WI38 (cell line): ENCODE data around the gene SPARCL1.

Experiments
- H3K4me3 ChIP-seq: 2 replicates; pipeline ENCODE4 v1.5.1; 2011; ENCODE audit warnings: low read depth, mild to moderate bottlenecking, control low read depth, low read length
- CTCF ChIP-seq: IDR thresholded peaks from 2 replicates; pipeline ENCODE4 v1.5.1; 2012; ENCODE audit warnings: low read depth, mild to moderate bottlenecking, control low read depth, low read length

SPARCL1 gene

GRCh38 chr4:87565746-87566145 lies 36.6 kb upstream of the SPARCL1 start:
- no peak for TF ChIP-seq CTCF
- no peak overlapping the region for H3K4me3 ChIP-seq

- no peak overlapping the region for H3K4me3 ChIP-seq
- no peak for TF ChIP-seq CTCF
Observed at GRCh38 chr4:87560802-87561201, 31.6 kb upstream of the SPARCL1 start.

- no peak overlapping the region for H3K4me3 ChIP-seq
- TF ChIP-seq CTCF, result no peak
Observed at GRCh38 chr4:87559090-87559837, 30.1 kb upstream of the SPARCL1 start.

- H3K4me3 ChIP-seq, result no peak overlapping the region
Observed at GRCh38 chr4:87557348-87557747, 28.2 kb upstream of the SPARCL1 start.

GRCh38 chr4:87555773-87556619 lies 26.8 kb upstream of the SPARCL1 start:
- H3K4me3 ChIP-seq, result no peak overlapping the region
- no peak for TF ChIP-seq CTCF

More at GRCh38 chr4:87557348-87557747, 28.2 kb upstream of the SPARCL1 start:
- TF ChIP-seq CTCF, result no peak

GRCh38 chr4:87553182-87553581 lies 24.0 kb upstream of the SPARCL1 start:
- TF ChIP-seq CTCF, result no peak
- H3K4me3 ChIP-seq, result no peak overlapping the region

- H3K4me3 ChIP-seq, result no peak overlapping the region
- TF ChIP-seq CTCF, result no peak
Observed at GRCh38 chr4:87551361-87551760, 22.2 kb upstream of the SPARCL1 start.
